DLD1 (cell line): Measurements from ENCODE around the gene IL16.
"Not testable (repeated sequence)": the region's sequence is repeated elsewhere in the genome, so short reads cannot be mapped to it uniquely, and the experiment has no call there.

Experiments used
- in situ Hi-C: cut with HindIII; loops from 2 replicates; pipeline ENCODE4 v1.10.0; 2017; ENCODE audit warnings: low sequenced_read_pairs

The IL16 gene

GRCh38 chr15:81309647-81310450, 113.2 kb downstream of the IL16 start:
- in situ Hi-C loops, result no loop called here

GRCh38 chr15:81310480-81310879, 113.8 kb downstream of the IL16 start:
- in situ Hi-C loops, result no loop called here

- in situ Hi-C loops, result no loop called here
Measured at GRCh38 chr15:81311752-81312464, 115.2 kb downstream of the IL16 start.

- in situ Hi-C loops, result no loop called here
Measured at GRCh38 chr15:81312790-81313543, 116.3 kb downstream of the IL16 start.

- in situ Hi-C loops, result no loop called here
Measured at GRCh38 chr15:81313686-81314085, 117.0 kb downstream of the IL16 start.

GRCh38 chr15:81314378-81314777, 117.7 kb downstream of the IL16 start:
- in situ Hi-C loops, result no loop called here

GRCh38 chr15:81315452-81316175, 118.9 kb downstream of the IL16 start:
- in situ Hi-C loops, result no loop called here

GRCh38 chr15:81316267-81316666, 119.6 kb downstream of the IL16 start:
- in situ Hi-C loops, result no loop called here

GRCh38 chr15:81317642-81318017, 121.0 kb downstream of the IL16 start:
- in situ Hi-C loops, result no loop called here

GRCh38 chr15:81321667-81322066, 125.0 kb downstream of the IL16 start:
- in situ Hi-C loops, result no loop called here

GRCh38 chr15:81322676-81323253, 126.1 kb downstream of the IL16 start:
- in situ Hi-C loops, result no loop called here

- in situ Hi-C loops, result no loop called here
Measured at GRCh38 chr15:81323559-81323943, 126.9 kb downstream of the IL16 start.

GRCh38 chr15:81323944-81324881, 127.5 kb downstream of the IL16 start, which contains the start of gene STARD5:
STARD5 (minus strand) TSS chr15:81324141; CDS start chr15:81324099, 42 bp downstream.
- in situ Hi-C loops, result no loop called here

GRCh38 chr15:81326466-81327212, 130.0 kb downstream of the IL16 start:
- in situ Hi-C loops, result no loop called here

- in situ Hi-C loops, result no loop called here
Measured at GRCh38 chr15:81327516-81327915, 130.8 kb downstream of the IL16 start.

- in situ Hi-C loops, result no loop called here
Measured at GRCh38 chr15:81329446-81329845, 132.8 kb downstream of the IL16 start.

- in situ Hi-C loops, result no loop called here
Measured at GRCh38 chr15:81330366-81331090, 133.8 kb downstream of the IL16 start.

- in situ Hi-C loops, result not testable (repeated sequence)
Measured at GRCh38 chr15:81331141-81331540, 134.5 kb downstream of the IL16 start.
